AG08395 (cell line): ENCODE results near the gene METRN.

Experiments used
- DNase-seq: peaks from one replicate; pipeline ENCODE4 v3.0.0; 2012; ENCODE audit warnings: mixed read lengths, low spot score

The METRN gene

DNA sequence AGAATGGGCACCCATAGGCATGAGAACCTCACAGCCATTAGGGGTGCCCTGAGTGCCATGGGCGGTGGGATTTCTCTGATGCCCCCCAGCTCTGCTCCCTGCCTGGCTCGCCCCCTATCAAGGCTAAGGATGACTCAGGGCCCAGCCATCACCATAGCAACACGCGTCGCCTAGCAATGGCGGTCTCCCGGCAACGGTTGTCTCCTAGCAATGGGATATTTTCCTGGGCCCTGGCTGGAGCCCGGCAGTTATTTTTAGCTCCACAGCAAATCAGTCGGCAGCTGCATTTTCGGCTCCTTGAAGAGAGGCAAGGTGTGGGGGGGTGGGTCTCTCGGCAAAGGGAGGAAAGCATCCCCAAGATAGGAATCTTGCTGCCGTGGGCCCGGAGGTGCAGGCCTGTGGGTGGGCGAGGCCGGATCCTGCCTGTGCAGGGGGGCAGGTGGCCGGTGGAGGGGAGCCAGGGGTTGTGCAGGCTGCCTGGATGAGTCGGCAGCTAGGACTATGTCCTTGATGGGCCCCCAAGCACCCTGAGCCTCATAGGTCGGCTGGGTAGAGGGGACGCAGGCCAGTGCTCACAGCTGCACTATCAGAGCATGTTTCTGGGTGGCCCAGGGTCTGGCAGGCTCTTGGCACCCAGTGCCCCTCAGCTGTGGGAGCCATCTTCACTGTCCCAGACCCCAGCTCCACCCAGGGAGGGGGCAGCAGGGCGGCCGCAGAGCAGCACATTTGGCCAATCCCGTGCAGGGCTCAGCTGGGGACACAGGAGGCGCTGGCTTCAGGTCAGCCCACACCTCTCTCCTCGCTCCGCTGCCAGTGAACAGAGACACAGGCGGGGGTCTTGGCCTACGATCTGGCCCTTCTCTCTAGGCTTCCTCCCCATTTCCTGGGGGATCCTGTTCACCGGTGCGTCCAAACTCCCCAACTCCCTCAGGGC is 5.1 kb upstream of the METRN start:
- peak; percentile 91 for DNase-seq

GRCh38 chr16:710500-711075 is 4.3 kb upstream of the METRN start:
- no peak for DNase-seq

GRCh38 chr16:711084-711483 is 3.8 kb upstream of the METRN start:
- DNase-seq: no peak

- DNase-seq: peak; percentile 90
Measured at GRCh38 chr16:711548-712320, 3.2 kb upstream of the METRN start.

- DNase-seq: peak; percentile 87
Measured at GRCh38 chr16:712740-713250, 2.1 kb upstream of the METRN start.

DNA sequence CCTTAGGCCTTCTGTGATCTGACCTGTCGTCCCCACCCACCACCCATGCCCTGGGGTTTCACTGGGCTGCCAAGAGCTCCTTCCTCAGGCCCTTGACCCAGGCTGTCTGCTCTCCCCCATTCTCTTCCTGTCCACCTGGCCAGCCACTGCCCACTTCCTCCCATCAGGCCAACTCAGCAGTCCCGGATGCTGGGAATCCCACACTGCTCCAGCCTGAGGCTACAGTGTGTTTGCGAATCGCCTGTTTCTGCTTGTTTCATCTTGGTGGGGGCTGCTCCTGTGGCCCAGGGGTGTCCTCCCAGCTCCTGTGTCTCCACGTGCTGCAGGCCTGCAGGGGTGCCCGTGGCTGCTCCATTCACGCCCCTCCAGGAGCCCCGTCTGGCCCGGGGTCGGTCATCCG is 839 bp upstream of the METRN start:
- no peak for DNase-seq

GRCh38 chr16:715477-716199 is 720 bp downstream of the METRN start:
- DNase-seq: no peak

GRCh38 chr16:716200-716568 is 1.3 kb downstream of the METRN start:
- peak; percentile 55 for DNase-seq

DNA sequence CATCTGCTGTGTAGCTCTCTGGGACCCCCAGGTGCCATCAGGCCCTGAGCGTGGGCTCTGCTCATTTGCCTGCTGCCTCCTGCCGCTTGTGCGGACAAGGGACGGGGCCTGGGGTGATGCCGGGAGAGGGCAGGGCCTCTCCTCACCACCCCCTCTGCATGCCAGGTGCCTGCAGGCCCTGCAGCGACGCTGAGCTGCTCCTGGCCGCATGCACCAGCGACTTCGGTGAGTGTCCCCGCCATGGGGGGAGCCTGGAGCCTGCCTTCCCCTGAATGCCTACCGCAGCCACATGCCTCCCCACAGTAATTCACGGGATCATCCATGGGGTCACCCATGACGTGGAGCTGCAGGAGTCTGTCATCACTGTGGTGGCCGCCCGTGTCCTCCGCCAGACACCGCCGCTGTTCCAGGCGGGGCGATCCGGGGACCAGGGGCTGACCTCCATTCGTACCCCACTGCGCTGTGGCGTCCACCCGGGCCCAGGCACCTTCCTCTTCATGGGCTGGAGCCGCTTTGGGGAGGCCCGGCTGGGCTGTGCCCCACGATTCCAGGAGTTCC is 1.9 kb downstream of the METRN start:
- no peak for DNase-seq

DNA sequence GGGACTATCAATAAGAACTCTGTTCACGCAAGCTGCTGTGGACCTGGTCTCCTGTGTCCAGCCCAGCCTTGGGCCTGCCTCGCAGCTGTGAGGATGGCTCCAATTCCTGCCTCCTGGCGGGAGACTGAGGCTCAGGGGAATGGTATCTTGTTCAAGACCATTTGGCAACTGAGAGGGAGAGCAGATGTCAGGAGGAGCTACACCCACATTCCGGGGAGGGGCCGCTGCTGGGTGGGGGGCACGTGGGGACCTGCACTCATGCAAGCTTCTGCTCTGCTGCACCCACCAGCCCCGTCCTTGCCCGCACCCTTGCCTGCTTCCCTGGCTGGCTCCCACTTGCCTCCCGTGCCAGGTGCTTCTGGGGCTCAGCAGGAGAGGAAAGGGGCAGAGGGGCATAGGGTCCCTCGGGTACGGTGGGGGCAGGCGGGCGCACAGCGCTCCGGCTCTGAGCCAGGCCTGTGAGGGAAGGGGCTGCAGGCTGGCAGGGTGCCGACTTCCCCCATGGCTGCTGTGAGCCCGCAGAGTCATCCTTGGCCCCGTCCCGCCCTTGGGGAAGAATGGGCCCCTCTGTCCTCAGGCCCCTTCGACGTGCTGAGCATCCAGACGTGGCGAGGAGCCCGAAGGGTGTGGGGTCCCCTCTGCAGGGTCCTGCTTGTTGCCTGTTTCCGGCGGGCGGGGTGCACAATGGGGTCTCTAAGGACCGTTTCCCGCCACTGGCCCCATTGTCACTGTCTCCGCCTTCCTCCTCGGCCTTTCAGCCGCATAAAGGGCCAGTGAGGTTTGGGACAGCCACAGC is 2.7 kb downstream of the METRN start:
- DNase-seq: no peak

DNA sequence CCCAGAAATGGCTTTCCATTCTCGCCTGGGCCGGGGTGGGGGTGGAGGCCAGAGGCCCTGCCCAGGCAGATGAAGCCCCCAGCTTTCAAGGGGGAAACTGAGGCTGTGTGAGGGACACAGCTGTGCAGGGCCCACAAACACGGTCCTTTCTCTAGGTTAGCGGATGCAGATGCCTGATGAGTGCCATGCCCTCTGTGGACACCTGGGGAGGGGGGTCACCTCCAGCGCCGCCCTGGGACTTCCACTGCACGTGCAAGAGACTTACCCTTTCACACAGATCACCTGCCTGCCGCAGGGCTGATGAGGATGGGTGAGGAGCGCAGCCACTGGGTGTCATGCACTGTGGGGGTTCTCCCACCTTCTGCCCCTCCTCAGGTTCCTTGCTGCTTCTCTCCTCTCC is 3.5 kb downstream of the METRN start:
- DNase-seq: no peak

- no peak for DNase-seq
Measured at GRCh38 chr16:718922-719321, 4.0 kb downstream of the METRN start.

- no peak for DNase-seq
Measured at GRCh38 chr16:719815-720446, 5.0 kb downstream of the METRN start.

- DNase-seq: peak; percentile 61
Measured at GRCh38 chr16:720447-720989, 5.6 kb downstream of the METRN start.

- peak; percentile 86 for DNase-seq
Measured at GRCh38 chr16:720990-721764, 6.3 kb downstream of the METRN start, which contains the start of gene ANTKMT. Gene ANTKMT, plus strand, starts transcription at chr16:721146. Its CDS starts 129 bp downstream, at chr16:721275.

GRCh38 chr16:721765-722540 is 7.0 kb downstream of the METRN start:
- no peak for DNase-seq

DNA sequence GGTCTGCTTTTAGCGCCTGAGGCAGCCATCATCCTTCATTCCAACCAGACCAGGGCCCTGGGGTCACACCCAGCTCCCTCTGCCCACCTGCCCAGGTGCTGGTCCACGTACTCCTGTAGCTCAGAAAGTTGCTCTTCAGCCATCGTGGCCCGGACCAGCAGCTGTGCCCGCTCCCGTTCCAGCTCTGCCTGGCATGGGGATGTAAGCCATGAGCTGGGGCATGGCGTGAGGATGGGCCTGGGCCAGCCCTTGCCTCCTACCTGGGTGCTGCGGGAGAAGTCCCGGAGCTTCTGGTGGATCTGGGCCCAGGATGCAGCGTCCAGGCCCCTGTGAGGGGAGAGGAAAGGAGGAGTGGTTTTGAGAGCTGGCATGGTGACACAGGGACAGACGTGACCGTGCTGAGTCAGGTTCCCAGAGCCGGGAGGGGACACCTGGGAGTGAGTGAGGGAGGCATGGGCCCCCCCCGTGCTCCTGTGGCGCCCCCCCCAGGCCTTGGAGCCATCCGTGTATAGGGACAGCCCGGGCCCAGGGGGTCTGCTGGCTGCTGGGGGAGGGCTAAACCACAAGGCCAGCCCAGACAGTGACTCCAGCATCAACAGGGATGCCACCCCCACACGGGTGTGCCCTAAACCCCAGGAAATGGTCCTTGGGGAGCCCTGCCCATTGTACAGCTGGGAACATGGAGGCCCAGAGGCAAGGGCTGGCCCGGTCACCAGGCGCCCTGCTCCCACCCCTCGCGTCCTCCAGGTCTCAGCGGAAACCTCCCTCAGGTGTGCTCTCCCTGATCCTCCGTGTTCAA is 8.1 kb downstream of the METRN start:
- DNase-seq: no peak
